ENCODE measurements around the gene FKBP8.

DNA sequence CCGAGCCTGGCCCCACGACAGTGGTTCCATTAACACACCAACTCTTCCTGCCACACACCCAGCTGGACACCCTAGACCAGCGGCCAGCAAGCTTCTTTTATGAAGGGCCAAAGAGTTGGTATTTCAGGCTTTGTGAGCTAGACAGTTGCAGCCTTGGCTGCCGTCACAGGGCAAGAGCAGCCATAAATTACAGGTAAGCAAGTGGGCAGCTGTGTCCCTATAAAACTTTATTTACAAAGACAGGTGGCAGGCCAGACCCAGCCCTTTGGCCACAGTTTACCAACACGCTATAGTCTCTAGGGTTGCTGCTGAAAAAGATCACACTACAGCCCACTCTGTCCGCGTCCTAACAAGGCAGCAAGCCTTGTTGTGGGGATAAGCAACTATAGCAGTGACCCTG is 34.8 kb downstream of the FKBP8 start:
- TF ChIP-seq EZH2phosphoT487 (IDR thresholded peaks at IDR 0.05; ENCODE audit: low read depth, severe bottlenecking, unreplicated experiment): no peak
- TF ChIP-seq, protein P1, sequence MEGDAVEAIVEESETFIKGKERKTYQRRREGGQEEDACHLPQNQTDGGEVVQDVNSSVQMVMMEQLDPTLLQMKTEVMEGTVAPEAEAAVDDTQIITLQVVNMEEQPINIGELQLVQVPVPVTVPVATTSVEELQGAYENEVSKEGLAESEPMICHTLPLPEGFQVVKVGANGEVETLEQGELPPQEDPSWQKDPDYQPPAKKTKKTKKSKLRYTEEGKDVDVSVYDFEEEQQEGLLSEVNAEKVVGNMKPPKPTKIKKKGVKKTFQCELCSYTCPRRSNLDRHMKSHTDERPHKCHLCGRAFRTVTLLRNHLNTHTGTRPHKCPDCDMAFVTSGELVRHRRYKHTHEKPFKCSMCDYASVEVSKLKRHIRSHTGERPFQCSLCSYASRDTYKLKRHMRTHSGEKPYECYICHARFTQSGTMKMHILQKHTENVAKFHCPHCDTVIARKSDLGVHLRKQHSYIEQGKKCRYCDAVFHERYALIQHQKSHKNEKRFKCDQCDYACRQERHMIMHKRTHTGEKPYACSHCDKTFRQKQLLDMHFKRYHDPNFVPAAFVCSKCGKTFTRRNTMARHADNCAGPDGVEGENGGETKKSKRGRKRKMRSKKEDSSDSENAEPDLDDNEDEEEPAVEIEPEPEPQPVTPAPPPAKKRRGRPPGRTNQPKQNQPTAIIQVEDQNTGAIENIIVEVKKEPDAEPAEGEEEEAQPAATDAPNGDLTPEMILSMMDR (IDR thresholded peaks at IDR 0.05; ENCODE audit: poor library complexity): no peak
